Activated gamma-delta T cell treated with Interleukin-2 at 50 U/mL for 16 hours (primary cell): ENCODE measurements around the gene NKIRAS2.
A peak's percentile ranks its signal among the peaks of the same experiment; 100 is the strongest.

Experiments
- DNase-seq: peaks from one replicate; pipeline ENCODE4 v3.0.0-alpha.2; 2020

NKIRAS2 gene

GRCh38 chr17:42059815-42060214 lies 39.9 kb downstream of the NKIRAS2 start:
- DNase-seq = no peak

DNA sequence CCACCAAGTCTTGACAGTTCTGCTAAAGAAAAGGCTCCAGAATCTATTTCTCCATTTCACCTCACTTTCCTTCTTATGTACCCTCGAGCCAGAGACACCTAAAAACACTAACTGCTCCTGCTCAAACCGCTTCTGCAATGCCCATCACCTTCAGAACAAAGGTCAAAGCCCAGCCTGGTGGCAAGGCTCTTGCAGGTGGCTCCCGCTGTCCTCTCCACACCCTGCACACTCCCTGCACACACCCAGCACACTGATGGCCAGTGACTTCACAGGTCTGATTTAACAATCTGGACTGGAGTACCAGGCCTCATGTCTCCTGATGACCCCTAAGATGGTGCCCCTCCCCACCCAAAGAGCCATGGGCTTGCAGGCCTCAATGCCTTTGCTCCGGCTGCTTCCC lies 40.3 kb downstream of the NKIRAS2 start:
- DNase-seq = no peak

- DNase-seq = no peak
These were observed 42.0 kb downstream of the NKIRAS2 start for GRCh38 chr17:42061646-42062487.

DNA sequence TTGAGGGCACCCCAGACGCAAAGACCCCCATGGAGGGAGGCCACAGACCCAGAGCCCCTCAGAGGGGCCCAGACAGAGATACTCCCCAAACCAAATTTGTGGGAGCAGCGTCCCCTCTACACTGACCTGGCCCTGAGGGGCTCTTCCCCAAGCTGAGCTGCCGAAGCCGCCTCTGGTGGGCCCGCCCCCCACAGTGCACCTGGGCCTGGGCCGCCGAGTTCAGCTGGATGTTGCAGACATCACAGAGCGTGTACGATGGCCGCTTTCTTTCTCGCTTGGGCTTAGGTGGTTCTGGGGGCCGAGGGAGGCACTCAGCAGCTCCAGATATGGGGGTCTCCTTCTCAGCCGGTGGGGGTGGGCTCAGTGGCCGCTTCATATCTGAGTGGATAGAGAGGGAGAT lies 42.8 kb downstream of the NKIRAS2 start:
- no peak for DNase-seq

DNA sequence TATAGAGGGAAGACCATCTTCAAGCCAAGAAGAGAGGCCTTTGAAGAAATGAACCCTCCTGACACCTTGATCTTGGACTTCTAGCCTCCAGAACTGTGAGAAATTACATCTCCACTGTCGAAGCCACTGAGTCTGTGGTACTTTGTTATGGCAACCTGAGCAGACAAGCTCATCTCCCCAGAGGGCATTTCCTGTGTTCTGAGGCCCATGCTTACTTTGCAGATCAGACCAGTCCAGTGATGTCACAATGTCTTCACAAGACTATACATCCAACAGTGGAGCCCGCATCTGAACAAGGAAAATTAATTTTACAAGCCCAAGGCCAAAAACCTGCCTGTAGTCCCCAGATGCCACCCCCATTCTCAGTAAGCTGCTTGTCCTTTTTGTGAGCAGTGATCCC lies 45.3 kb downstream of the NKIRAS2 start:
- DNase-seq = no peak

- peak; percentile 67 for DNase-seq
These were observed 47.6 kb downstream of the NKIRAS2 start for GRCh38 chr17:42067371-42068091.

DNA sequence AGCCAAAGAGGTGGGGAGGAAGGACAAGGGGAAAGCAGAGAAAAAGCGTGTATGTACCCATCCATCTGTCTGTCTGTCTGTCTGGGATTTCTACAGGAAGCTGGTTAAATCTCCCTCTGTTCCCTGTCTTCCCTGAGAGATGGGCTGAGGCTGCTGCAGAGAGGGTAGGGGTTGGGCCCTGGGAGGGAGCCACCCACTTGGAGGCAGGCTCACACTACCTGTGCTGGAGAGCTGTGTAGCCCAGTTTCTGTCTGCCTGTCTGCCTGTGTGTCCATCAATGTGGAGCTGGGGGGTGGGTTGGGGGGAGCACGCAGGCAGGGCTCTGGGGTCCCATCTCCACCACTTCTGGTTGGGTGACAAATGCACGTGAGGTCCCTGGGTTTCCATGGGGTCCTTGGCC lies 49.1 kb downstream of the NKIRAS2 start:
- DNase-seq = no peak

DNA sequence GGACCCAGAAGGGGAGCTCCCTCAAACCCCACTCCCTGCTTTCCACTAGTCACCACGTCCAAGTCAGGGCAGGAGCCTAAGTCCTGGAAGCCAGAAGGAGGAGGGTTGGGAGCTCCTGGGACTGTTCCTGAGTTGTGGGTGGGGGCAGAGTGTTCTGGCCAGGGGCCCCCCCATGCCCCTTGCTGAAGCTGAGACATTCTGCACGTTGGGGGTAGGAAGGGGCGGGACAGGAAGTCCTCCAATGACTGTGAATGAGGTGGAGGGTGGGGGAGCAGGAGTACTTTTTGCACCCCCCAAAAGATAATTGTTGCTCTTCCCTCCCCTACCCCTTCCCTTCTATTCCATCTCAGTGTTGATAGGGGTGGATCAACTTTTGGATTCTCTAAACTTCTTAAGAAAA lies 51.9 kb downstream of the NKIRAS2 start:
- DNase-seq = no peak

DNA sequence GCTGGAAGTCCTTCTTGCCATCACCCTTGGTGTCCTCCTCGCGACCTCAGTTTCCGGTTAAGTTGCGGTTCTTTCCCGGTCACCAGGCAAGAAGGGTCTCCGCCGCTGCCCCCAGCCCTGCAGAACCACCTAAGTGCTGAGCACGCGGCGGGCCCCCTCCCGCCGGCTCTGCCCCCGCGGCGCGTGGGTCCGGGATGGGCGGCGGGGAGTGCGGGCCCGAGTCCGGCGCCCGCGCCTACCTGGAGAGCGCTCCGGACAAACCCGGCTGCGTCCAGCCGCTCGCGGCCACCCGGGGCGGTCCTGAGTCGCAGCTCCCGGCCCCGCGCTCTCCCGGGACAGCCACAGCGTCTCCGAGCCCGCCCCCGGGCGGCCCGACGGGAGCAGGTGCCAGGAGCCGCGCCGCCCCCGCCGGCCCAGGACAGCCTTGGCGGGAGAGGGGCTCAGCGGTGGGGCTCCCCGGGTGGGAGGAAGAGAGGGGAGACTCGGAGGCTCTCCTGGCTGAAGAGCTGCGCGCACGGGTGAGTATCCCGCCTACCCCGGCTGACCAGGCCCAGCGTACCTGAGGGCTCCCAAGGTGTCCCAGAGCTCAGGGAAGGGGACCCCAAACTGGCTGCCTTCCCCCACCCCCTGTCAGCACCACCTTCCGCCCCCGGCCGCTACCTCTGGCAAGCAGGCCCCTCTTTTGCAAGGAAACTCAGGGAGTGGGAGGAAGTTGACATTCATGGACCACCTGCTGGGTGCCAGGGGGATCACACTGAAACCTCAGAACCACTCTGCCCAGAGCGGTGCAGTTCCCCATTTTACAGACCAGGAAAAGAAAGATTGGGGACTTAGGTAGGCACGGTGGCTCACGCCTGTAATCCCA lies 52.7 kb downstream of the NKIRAS2 start:
- DNase-seq = no peak
